Endothelial cell of umbilical vein (primary cell): Measurements from ENCODE around the gene ANKRD33.
A peak's percentile ranks its signal among the peaks of the same experiment; 100 is the strongest.

Source experiments
- CTCF ChIP-seq, 2 donors: IDR thresholded peaks; 1 replicate in 1 of 2; 2 replicates in 1 of 2; pipeline ENCODE4 v1.5.1; 2011; ENCODE audit warnings: low read length in 2 of 2, mild to moderate bottlenecking in 2 of 2, moderate library complexity in 2 of 2, control low read depth in 1 of 2, inconsistent platforms in 1 of 2, low read depth in 1 of 2; ENCODE audit not compliant: insufficient read depth in 1 of 2; ENCODE audit errors: extremely low read depth in 1 of 2
- EZH2 ChIP-seq: IDR thresholded peaks from 2 replicates; pipeline ENCODE4 v1.6.1; 2012; ENCODE audit warnings: borderline replicate concordance, low read depth, mild to moderate bottlenecking, moderate library complexity, low read length, inconsistent platforms; ENCODE audit not compliant: severe bottlenecking
- FOS ChIP-seq: IDR thresholded peaks from 2 replicates; pipeline ENCODE4 v1.6.1; 2011; ENCODE audit warnings: mild to moderate bottlenecking, low read length, moderate library complexity, borderline replicate concordance; ENCODE audit not compliant: insufficient read depth
- JUN ChIP-seq: IDR thresholded peaks from 2 replicates; pipeline ENCODE4 v1.6.1; 2011; ENCODE audit warnings: borderline replicate concordance, low read depth; ENCODE audit not compliant: insufficient read length, insufficient read depth
- MAX ChIP-seq: IDR thresholded peaks from 2 replicates; pipeline ENCODE4 v1.6.1; 2011; ENCODE audit not compliant: insufficient read depth, insufficient read length
- POLR2A ChIP-seq: IDR thresholded peaks from 2 replicates; pipeline ENCODE4 v1.6.1; 2012; ENCODE audit warnings: low read depth, mild to moderate bottlenecking, control low read depth, low read length
- POLR2AphosphoS5 ChIP-seq: IDR thresholded peaks from 2 replicates; pipeline ENCODE4 v1.6.1; 2012; ENCODE audit warnings: low read depth, mild to moderate bottlenecking, control low read depth, low read length, moderate library complexity; ENCODE audit not compliant: insufficient read depth

DNA sequence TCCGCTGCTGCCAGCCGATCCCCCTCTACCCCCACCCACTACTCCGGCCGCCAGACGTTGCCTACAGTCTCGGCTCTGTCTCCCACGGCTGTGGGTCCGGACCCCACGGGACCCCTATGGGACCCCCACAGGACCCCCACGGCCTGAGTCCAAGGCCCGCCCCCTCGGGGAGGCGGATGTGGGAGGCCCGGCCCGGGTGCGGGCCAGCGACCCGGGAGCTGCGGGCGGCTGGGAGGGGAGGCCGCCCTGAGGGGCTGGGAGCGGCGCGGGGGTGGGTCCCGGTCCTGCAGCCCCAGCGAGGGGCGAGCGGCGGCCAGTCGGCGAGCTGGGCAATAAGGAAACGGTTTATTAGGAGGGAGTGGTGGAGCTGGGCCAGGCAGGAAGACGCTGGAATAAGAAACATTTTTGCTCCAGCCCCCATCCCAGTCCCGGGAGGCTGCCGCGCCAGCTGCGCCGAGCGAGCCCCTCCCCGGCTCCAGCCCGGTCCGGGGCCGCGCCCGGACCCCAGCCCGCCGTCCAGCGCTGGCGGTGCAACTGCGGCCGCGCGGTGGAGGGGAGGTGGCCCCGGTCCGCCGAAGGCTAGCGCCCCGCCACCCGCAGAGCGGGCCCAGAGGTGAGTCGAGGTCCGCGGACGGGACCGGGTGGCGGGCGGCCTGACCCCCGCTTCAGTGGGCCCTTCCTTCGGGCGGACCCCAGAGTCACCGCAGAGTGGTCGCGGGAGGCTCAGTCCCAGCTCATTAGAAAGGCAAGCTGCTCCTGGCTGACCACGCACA lies 19.4 kb downstream of the ANKRD33 start, which contains the start of gene ACVRL1:
- peak; percentile 78 for TF ChIP-seq POLR2AphosphoS5
- TF ChIP-seq CTCF (IDR thresholded peaks at IDR 0.05; ENCODE audit: extremely low read depth in 1 of 2, insufficient read depth in 1 of 2, low read depth in 1 of 2, low read length in 2 of 2): no peak
- TF ChIP-seq POLR2A: peak; percentile 80
- no peak for TF ChIP-seq EZH2
- no peak for TF ChIP-seq MAX
- TF ChIP-seq JUN: no peak
- no peak for TF ChIP-seq FOS
